Measurements from ENCODE around the gene PPP2R3B.
A peak's percentile ranks its signal among the peaks of the same experiment; 100 is the strongest.
"Not testable (repeated sequence)": the region's sequence is repeated elsewhere in the genome, so short reads cannot be mapped to it uniquely, and the experiment has no call there.

Gene PPP2R3B

DNA sequence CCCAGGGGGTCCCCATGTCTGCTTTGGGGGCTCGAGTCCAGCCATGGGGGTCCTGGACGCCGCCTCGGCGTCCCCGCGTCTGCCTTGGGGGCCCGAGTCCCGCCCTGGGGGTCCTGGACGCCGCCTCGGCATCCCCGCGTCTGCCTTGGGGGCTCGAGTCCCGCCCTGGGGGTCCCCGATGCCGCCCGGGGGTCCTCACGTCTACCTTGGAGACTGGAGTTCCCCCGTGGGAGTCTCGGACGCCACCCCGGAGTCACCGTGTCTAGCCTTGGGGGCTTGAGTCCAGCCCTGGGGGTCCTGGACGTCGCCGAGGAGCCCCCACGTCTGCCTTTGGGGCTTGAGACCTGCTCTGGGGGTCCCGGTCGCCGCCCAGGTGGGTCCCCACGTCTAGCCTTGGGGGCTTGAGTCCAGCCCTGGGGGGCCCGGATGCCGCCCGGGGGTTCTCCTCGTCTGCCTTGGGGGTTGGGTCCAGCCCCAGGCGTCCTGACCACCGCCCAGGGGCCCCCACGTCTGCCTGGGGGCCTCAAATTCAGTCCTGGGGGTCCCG, 67.1 kb downstream of the PPP2R3B start:
- DNase-seq (ENCODE audit: low read depth), result no peak

DNA sequence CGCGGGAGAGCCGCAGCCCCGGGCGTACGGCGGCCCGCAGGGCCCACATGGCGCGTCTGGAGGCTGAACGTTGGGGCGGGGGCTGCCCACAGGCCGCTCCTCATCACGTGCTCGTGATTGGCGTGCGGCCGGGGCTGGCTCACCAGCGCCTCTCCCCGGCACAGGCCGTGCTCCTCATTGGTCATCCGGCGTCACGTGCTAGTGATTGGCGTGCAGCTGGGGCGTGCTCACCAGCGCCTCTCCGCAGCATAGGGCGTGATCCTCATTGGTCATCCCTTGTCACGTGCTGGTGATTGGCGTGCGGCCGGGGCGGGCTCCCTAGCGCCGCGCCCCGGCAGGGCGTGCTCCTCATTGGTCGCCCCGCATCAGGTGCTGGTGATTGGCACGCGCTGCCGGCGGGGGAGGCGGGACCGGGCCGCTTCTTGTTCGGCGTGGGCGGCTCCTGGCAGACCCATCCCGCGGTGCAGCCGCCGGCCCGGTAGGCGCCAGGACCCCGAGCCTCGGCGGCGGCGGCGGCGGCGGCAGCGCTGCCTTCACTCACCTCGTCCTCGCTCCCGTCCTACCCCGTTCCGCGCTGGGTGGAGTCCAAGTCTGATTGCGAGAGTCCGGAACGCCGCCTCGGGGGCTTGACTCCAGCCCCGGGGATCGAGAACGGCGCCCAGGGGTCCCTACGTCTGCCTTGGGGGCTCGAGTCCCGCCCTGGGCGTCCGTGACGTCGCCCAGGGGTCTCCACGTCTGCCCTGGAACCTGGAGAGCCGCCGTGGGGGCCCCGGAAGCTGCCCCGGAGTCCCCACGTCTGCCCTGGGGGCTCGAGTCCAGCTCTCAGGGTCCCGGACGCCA, 67.7 kb downstream of the PPP2R3B start, which contains the start of gene GTPBP6:
Gene GTPBP6, minus strand, starts transcription at position 58 of the 840 bp plus-strand sequence. Its CDS starts 9 bp downstream, at position 49.
- peak; percentile 100 for DNase-seq (ENCODE audit: low read depth)

DNA sequence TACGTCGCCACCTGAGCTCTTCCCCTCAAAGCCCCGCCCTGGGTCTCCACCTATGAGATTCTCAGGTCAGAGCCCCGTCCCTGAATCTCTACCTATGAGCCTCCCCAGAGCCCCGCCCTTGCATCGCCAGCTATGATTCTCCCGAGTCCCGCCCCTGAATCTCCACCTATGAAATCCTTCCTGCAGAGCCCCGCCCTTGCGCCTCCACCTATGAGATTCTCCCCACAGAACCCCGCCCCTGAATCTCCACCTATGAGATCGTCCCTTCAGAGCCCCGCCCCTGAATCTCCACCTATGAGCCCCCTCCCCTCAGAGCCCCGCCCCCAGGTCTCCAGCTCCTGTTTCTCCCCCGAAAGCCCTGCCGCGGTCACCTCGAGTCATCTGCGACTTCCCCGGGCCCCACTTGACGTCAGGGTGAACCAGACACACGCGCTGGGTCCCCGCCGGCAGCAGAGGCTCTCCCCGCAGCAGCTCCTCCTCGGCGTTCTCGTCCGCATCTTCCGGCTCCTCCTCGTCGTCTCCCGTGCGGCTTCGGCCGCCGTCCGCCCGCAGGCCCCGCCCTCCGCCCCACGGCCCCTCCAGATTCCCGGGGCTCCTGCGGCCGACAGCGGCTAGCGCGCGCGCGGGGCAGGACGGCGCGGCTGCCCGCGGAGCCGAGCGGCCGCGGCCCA, 68.5 kb downstream of the PPP2R3B start:
- peak; percentile 99 for DNase-seq (ENCODE audit: low read depth)

DNA sequence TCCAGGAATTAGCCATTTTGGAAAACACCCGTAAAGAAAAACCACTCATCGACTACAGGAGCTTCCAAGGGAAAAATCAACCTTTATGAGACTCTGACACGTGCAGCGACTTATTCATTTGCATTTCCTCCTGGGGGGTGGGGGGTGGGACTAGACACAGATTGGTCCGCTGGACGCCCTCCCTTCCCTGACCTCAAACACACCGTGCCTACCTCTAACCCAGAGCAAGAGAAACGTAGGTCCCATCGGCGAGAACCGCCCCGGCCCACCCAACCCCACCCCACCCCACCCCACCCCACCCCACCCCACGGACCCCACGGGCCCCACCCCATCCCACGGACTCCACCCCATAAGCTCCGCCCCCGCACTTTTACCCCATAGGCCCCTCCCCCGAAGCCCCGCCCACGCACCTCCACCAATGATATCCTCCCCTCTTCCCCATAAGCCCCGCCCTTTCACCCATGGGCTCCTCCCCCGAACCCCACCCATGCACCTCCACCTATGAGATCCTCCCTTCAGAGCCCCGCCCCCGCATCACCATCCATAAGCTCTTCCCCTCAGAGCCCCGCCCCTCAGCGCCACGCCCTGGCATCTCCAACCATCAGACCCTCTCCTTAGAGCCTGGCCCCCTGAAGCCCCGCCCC, 69.2 kb downstream of the PPP2R3B start:
- no peak for DNase-seq (ENCODE audit: low read depth)

DNA sequence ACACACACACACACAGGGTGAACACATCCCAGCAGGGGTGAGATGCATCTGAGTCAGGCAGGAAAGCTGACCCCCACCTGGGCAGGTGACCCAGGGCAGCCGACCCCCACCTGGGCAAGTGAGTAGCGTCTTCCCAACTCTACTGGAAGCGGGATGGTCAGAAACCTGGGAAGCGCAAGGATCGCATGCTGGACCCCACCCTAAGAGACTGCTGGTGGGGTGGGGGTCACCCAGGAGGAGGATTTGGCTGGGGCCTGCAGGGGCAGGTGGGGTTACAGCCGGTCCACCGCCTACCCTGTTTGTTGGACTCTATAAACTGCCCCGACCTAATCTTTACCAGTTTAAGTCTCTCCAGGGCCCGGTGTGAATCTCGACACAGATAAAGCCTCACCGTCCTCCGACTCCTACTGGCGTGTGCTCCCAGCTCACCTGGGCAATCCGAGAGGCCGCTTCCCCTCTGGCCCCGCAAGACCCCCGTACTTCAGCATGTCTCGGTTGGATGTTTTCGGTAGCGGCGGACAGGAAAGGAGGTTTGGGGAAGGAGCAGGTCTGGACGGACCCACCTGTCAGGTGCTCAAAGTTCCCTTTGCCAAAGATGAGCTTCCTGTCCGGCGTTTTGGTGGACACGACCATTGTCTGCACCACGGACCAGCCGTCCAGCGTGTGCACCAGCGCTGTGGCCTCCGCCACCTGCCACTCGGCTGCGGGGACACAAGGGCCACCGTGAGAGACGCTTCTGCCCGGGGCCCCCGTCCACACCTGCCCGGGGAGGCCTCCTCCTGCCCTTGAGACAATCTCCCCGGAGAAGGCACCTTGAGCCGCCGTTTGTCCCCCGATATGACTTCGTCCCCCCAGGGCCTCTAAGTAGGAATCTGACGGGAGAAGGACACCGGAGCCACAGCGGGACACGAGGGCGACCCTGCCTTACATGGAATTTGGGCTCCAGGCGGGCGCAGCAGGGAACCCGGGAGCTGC, 70.1 kb downstream of the PPP2R3B start:
- DNase-seq (ENCODE audit: low read depth), result no peak

DNA sequence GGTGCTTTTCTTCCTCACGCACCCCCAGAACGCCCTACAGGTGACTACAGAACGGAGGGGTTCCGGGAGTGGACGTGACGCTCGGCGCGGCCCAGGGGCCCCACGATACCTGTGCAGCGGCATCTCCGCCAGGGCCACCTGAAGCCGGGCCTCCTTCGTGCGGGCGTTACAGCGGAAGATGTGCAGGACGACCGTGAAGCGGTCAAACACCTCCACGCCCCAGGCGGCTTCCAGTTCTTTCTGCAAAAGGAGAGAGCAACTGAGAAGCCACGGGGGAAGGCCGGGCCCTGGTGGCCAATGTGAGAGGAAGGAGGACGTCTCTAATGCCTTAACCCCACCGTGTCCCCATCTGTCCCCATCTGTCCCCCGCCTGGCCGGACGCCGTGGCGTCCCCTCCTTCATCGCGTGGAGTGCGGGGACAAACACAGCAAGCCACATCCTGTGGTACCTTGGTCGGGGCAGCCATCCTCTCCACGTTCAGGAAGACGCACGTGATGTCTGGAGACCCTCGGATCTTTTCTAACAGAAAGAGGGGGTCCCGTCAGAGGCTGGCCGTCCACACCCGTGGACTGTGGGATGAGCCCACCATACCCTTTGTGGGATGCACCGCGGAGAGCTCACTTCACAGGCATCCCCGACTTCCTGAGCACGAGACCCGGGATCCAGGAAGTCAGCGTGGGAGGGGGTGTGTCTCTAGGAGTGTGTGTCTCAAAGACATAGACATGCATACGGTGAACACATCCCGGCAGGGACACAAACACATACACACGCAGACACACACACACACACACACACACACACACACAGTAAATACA, 71.7 kb downstream of the PPP2R3B start:
- DNase-seq (ENCODE audit: low read depth), result no peak

DNA sequence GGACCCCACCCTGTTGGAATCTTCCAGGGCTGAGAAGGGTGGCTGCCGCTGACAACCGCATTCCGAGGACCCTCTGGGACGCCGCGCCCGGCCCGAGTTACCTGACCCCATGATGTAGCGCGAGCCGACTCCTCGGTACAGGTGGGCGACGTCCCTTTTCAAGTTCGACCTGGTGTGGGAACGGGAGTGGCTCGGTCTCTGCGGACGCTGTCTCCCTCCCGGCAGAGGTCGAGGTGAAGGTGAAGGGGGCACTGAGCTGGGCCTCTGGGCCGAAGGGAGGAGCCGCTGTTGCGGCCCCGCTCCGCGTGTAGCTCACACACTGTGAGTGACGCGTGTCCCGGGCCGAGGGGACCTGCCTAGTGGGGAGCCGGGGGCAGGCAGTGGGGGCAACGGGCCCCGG, 72.7 kb downstream of the PPP2R3B start:
- DNase-seq (ENCODE audit: low read depth), result no peak

DNA sequence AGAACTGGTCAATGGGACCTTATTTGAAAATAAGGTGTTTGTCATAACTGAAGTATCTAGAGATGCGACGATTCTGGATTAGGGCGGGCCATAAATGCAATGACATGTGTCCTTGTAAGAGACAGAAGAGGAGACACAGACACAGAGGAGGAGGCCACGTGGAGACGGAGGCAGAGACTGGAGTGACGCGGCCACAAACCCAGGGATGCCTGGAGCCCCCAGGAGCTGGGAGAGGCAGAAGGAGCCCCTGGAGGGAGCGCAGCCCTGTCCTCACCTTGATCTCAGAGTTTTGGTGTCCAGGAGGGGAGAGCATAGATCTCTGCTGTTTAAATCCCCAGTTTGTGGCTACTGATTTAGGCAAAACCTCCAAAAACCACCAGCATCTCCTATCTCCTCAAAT, 73.2 kb downstream of the PPP2R3B start:
- no peak for DNase-seq (ENCODE audit: low read depth)

DNA sequence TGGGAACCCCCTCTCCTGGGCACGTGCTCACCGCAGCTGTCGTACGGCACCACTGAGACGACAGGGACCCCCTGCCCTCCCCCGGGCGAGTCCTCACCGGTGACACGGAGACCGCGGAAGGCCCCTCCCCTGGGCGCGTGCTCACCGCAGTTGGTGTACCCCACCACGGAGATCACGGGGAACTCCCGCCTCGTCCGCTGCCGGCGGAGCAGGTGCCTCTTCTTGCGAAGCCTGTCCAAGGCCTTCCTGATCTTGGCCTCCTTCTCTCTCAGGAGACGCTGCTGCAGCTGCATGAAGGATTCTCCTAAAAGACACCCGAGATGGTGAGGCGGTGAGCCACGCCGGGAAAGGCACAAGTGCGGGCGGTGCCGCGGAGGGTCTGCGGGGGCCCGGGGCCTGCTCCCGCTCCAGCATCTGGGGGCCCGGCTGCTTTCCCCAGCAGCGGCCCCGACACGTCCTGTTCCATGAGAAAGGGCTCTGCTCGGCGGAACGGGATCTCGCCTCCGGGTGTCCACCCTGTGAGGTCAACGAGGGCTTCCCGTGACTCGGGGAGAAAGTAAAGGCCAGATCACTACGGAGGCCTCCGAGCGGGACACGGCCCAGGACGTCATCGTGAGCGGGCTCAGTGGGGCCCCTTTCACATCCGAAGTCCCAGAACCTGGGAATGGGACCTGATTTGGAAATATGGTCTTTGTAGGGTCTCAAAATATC, 73.9 kb downstream of the PPP2R3B start:
- no peak for DNase-seq (ENCODE audit: low read depth)

DNA sequence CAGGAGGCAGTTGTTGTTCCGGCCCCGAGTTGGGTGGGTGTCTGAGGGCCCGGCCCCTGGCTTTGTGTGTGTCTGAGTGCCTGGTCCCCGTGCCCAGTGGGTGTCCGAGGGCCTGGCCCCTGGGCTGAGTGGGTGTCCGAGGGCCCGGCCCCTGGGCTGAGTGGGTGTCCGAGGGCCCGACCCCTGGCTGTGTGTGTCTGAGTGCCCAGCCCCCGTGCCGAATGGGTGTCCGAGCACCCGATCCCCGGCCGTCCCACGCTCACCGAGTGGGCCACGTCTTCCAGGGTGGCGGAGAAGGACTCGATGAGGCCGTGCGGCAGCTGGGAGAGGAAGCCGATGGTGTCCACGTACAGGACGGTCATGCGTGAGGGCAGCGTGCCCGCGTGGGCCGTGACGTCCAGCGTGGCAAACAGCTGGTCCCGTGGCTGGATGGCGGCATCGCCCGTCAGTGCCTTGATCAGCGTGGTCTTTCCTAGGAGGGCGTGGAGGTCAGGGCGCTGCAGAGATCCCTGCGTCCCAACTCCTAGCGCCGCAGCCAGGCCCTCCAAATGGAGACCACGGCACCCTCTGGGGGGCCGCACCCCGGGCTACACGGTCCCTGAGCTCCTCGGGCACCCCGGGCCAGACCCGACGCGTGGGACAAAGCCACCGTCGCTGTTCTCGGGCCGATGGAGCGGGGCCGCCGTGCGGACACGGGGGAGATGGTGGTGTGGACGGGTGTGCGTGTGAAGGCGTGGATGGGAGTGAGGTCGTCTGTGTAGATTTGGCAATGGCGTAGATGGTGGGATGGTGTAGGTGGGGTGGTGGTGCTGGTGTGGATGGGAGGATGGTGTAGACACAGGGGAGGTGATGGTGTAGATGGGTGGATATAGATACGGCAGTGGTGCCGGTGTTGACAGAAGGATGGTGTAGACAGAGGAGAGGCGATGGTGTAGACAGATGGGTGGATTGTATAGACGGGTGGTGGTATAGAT, 75.3 kb downstream of the PPP2R3B start:
- DNase-seq (ENCODE audit: low read depth), result no peak

DNA sequence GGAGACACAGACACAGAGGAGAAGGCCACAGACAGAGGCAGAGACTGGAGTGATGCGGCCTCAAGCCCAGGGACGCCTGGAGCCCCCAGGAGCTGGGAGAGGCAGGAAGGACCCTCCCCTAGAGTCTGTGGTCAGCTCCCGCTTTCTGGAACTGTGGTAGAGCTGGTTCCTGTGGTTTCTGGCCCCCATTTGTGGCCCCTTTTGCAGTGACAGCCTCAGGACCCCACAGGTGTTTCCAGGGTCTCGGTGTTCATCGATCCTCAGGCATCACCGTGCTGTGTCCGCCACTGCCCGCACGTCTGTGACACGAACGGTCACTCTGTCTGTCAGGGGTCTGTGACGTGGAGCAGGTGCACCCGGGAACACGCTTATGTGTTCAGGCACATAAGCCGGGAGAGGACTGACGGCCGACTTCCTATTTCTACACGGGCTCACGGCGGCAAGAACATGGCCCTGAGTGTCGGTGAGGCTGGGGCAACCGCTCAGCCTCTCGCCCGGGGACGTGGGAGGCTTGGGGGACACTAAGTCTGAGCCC, 76.0 kb downstream of the PPP2R3B start:
- DNase-seq (ENCODE audit: low read depth), result no peak

DNA sequence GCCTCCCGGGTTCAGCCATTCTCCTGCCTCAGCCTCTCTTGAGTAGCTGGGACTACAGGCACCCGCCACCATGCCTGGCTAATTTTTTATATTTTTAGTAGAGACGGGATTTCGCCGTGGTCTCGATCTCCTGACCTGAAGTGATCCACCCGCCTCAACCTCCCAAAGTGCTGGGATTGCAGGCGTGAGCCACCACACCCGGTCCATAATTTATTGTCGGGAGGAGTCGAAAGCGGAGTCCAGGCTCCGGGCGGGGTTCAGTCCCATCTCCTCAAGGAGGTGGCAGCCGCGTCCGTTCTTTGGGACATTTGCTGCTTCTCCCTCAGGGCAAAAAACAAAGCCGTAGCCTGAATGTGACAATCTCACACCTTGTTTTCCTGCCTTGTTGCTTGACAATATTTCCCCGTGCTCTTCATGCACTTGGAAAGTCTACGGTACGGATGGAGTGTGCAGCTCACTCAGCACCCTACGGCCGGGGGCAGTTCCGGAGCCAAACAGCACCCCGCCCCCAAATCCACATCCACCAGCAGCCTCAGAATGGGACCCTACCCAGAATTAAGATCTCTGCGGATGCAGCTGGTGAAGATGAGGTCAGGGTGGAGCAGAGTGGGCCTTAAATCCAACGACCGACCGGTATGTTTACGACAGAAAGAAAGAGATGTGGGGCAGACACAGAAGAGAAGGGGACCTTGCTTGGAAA, 77.7 kb downstream of the PPP2R3B start:
- no peak for DNase-seq (ENCODE audit: low read depth)

DNA sequence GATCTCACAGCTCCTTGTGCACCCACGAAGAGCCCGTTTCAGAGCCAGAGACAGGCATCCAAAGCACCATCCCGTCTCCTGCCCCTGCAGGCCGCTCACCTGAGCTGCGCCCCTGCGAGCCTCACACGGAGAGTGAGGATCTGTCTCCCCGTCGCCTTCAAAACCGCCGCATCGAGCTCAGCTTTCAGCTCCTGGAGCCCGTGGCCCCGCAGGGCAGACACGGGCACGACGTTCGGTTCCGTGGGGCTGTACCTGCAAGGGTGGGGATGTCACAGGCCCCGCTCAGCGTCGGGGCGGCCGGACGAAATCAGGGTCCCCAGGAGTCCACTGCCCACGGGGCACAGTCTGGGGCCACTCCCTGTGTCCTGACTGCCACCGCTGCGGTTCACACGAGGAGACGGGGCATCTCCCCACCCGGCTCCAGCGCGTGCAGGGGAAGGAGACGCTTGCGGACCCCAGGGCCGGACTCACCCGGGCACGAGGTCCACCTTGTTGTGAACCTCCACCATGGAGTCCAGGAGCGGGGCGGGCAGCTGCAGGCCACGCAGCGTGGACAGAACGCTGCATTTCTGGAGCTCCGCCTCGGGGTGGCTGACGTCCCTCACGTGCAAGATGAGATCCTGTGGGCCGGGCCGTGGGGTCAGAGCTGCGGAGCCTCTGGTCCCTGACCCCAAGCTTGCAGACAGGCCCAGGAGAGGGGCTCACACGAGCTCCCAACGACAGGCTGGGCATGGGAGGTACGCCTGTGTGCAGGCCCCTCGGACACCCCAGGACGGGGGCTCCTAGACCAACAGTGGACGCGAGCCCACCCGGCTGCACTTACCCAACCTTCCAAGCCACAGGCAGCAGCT, 79.2 kb downstream of the PPP2R3B start:
- DNase-seq (ENCODE audit: low read depth), result no peak

DNA sequence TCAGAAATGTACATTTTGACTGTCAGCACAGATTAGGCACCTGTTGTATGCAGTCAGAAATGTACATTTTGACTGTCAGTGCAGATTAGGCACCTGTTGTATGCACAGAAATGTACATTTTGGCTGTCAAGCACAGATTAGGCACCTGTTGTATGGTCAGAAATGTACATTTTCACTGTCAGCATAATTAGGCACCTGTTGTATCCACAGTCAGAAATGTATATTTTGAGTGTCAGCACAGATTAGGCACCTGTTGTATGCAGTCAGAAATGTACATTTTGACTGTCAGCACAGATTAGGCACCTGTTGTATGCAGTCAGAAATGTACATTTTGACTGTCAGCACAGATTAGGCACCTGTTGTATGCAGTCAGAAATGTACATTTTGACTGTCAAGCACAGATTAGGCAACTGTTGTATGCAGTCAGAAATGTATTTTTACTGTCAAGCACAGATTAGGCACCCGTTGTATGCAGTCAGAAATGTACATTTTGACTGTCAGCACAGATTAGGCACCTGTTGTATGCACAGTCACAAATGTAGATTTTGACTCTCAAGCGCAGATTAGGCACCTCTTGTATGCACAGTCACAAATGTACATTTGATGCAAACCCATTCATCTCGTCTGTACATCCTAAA, 80.0 kb downstream of the PPP2R3B start:
- not testable (repeated sequence) for DNase-seq (ENCODE audit: low read depth)

DNA sequence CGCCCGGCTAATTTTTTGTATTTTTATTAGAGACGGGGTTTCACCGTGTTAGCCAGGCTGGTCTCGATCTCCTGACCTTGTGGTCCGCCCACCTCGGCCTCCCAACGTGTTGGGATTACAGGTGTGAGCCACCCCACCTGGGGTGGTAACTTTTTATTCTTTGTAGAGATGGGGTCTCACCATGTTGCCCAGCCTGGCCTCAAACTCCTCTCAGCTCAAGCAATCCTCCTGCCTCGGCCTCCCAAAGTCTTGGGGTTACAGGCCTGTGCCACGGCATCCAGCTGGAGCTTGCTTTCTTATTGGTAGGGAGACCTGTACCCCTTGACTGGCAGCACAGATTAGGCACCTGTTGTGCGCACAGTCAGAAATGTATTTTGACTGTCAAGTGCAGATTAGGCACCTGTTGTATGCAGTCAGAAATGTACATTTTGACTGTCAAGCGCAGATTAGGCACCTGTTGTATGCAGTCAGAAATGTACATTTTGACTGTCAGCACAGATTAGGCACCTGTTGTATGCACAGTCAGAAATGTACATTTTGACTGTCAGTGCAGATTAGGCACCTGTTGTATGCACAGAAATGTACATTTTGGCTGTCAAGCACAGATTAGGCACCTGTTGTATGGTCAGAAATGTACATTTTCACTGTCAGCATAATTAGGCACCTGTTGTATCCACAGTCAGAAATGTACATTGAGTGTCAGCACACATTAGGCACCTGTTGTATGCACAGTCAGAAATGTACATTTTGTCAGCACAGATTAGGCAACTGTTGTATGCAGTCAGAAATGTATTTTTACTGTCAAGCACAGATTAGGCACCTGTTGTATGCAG, 80.7 kb downstream of the PPP2R3B start:
- not testable (repeated sequence) for DNase-seq (ENCODE audit: low read depth)
